GM18508 (cell line): Measurements from ENCODE around the gene POU3F3.

Experiments
- ATAC-seq: cut with Tn5 transposase; IDR thresholded peaks from one replicate; pipeline ENCODE4 v1.9.1; 2021; ENCODE audit warnings: moderate number of reproducible peaks; ENCODE audit not compliant: insufficient read depth, unreplicated experiment

Gene POU3F3

DNA sequence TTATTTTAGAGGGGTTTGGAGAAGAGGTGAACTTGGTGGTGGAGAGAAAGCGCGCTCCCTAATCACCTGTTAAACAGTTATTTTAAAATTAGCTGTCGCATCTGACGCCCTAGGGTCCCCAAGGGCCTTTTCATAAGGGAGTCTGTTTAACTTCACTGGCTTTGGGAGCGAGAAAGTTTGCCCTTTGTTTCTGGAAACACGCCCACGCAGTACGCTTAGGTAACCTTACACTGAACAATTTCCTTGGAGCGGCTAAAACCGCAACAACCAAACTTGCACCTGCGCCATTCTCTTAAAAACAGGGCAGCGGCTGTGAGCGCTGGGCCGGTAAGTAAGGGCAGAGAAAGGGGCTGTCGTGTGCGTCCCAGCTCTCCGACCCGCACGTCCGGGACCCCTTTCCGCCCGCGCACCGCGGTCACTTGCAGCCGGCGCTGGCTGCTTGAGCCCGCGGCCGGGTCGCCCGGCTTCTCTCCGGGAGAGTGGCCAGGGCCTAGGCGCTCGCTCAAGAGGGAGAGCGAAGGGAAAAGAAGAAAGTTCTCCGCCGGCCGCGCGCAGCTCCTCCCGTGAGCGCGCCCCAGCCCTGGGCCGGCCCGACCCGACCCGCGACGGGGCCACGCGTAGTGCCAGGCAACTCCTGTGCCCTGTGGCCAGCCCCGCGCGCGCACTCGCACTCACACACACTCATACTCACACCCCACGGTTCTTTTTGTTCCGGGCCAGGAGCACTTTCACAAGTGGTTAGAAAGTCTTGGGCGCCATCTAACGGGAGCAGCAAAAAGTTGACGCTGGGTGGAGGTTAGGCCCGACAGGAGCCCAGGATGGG is 19.2 kb downstream of the POU3F3 start:
- peak; percentile 82 for ATAC-seq

DNA sequence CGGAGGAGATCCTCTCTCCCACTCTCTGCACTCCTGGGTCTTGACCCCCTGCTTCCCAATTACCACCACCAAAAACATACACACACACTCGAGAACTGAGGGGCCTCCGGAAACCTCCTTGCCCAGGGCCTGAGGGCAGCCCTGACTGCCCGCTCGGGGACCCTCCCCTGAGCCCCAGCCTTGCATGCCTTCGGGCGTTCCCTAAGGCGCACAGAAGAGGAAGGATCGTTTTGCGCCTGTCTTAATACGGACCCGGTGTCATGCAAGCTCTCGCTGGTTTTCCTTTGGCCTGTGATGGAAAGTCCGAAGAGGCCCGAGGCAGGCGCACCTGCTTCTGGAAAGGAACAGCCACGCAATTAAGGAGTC is 19.8 kb downstream of the POU3F3 start:
- no peak for ATAC-seq

DNA sequence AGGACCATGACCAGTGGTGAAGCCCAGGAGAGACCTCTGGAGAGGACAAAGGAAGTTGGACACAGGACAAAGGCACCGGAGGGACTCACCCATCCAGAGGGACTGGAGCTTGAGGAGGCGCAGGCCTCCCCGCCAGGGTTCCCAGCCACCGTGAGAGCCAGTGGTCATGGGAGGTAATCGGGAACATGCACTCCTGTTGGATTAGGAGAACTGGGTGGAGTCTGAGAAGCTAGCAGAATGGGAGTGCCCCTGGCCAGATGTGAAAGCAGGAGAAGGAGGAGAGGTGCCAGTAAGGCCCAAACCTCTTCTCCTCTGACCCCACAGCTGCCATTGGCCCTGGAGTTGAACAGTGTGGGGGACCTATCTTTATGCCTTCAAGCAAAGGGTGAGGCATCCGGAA is 20.3 kb downstream of the POU3F3 start:
- ATAC-seq: no peak

GRCh38 chr2:104875262-104875661 is 21.3 kb downstream of the POU3F3 start:
- ATAC-seq: no peak

DNA sequence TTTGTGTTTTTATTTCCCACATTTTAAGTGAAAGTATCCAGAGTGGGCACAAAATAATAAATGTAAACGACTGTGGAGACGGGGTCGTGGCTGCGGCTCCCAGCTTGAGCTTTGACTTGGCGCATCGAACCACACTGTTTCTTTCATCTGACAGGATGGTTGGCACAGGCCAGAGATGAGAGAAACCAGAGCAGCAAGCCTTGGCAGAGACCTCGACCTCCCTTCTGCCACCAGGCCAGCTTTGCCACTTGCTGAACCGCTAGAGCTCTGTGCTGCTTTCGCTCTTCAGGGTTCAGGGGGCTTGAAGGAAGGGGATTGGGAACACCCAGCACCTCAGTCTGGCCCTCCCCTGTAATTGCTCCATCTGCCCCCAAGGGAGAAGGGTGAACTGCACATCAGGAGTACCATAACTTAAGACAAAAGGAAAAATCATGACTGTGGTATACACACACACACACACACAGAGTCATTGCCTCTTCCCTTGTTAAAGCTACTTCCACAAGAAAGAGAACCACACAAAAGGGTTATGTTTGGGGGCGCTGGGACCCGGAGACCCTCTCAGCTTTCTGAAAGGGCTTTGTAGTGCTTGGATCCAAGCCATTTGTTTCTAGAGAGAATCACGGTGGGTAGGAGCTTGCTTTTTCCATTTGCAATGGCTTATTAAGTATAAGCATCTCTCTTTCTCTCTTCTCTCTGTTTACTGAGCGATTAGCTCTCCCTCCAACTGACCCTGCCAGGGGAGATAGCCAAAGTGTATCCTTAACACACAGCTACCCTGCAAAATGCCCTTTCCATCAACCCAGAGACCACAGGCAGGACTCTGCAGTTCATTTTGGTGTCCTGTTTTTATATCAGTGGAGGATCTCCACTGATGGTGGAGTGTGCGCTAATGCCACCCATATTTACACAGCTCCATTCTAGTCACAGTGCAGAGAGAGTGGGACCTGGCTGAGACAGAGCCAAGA is 23.0 kb downstream of the POU3F3 start:
- ATAC-seq: no peak

DNA sequence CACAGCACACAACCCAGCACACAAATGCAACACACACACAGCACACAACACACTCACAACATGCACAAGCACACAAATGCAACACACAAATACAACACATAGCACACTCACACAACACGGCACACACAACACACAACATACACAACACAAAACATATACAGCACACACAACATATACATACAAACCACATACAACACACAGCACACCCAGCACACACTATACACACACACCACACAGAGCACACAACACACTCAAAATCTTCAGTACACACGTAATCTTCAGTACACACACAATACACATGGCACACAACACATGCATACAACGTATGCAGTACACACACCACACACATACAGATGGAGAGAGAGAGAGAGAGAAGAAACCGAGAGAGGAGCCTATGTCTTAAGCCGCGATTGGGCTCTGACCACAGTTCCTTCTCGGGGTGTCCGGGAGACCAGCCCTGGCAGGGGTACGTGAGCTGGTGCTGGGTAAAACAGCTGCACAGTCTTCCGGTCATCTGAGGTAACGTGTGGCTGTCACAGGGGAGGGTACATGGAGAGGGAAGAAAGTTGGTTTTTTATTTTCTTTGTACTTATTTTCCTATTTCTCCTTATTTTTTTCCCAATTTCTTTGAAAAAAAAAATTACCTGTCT is 25.1 kb downstream of the POU3F3 start:
- no peak for ATAC-seq

GRCh38 chr2:104880076-104880475 is 26.2 kb downstream of the POU3F3 start:
- no peak for ATAC-seq

DNA sequence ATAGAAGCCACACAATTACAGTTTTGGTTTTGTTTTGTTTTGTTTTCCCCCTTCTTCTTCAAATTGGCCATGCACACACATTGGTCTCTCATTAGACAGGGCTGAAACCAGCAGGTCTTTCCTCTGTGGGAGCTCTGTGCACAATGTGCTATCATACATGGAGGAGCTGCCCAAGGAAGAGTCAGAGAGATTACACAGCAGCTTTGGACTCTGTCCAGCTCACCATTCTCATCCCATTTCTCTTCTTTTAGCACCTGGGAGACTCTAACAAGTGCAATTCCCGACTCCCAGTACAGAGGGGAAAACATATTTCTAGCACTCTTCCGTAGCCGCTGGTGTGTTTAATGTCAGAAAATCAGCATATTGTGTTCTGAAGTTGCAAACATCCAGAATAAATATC is 29.4 kb downstream of the POU3F3 start:
- no peak for ATAC-seq

GRCh38 chr2:104885119-104885782 is 31.3 kb downstream of the POU3F3 start:
- no peak for ATAC-seq

- no peak for ATAC-seq
Measured at GRCh38 chr2:104887676-104888075, 33.8 kb downstream of the POU3F3 start.

GRCh38 chr2:104888489-104889258 is 34.8 kb downstream of the POU3F3 start:
- ATAC-seq: no peak

DNA sequence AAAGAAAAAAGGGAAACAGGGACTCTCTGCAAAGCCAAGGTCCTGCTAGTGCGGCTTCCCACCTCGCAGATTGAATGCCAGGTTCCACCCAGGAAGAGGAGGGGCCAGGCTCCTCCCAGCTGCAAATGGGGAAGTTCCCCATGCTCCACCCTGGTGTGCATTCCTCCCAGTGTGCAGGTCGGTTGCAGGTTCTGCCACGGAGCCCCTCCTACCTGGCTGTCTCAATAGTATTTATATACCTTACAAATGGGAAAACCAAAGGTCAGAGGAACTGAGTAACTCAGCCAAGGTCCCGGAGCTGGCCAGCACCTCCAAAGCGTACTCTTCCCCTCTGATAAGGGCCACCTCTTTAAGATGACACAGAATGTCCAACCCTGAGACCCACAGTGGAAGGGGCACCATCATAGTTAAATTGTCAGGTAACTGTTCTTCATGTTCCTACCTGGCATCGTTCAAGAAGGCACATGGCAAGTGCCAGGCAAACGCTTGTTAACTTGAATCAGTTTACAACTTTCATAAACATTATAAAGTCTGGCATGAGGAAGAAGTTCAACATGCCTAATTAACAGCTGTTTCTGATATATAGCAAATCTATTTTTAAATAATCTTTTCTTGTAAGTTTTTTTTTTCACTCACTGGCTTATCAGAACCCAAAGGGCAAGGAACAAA is 35.5 kb downstream of the POU3F3 start:
- ATAC-seq: no peak

DNA sequence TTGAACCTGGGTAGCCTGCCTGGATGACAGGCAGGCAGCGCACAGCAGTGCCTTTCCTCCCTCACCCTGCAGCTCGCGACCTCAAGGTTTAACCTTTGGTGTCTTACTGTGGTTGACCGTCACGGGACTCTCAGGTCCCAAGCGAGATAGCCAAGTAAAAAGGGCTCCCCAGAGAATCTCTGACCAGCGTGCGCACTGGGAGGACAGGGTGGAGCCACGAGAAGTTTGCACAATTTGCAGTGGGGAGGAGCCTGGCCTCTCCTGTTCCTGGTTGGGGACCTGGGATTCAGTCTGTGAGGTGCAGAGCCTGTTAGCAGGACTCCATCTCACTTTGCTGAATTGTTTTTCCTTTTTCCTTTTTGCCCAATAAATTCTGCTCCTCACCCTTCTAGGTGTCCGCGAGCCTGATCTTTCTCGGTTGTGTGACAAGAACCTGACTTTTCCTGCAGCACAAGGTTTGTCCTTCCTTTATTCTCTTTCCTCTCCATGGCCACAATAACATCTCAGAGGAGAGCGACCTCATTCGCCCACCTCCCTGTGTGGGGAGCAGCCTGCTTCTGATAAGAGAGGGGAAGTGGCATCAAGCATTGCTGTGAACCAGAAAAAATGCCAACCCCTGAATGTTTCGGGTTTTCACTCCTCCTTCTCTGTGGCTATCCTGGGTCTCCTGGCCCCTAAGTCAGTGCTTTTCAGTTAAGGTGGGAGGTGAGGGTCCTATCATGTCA is 36.2 kb downstream of the POU3F3 start:
- no peak for ATAC-seq

- ATAC-seq: no peak
Measured at GRCh38 chr2:104890685-104891069, 36.8 kb downstream of the POU3F3 start.

DNA sequence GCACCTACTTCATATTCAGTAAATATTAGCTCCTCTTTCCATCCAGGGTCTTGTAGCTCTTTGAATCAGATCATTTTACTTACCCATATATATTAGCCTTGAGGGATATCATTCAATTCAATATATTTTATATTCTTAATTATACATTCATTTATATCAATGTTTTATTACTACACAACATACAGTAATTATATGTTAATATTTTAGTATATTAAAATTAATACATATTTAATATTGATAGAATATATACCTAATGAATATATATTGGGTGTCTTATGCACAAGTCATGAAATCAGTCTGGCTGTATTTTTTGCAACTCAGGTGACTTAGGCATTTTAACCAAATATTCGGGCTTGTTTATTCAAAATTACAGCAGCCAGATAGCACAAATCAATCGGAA is 37.2 kb downstream of the POU3F3 start:
- no peak for ATAC-seq

DNA sequence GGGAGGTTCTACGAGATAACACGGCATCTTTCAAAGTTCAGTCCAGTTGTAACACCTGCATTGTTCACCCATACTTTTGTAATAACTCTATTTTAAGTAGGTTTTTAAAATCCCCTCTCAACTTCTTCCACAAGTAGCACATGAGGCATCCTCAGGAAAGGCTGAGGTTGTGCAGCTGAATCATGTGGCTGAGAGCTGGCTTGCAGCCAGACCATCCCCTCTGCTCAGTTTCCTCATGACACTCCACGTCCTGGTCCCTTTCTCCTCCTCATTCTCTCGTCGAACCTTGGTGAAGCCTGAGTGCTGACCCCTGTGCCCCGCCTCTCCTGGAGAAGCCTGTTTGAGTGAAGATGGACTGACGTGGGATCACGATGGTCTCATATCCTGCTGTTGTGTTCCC is 42.5 kb downstream of the POU3F3 start:
- no peak for ATAC-seq

GRCh38 chr2:104897515-104898184 is 43.7 kb downstream of the POU3F3 start:
- no peak for ATAC-seq

DNA sequence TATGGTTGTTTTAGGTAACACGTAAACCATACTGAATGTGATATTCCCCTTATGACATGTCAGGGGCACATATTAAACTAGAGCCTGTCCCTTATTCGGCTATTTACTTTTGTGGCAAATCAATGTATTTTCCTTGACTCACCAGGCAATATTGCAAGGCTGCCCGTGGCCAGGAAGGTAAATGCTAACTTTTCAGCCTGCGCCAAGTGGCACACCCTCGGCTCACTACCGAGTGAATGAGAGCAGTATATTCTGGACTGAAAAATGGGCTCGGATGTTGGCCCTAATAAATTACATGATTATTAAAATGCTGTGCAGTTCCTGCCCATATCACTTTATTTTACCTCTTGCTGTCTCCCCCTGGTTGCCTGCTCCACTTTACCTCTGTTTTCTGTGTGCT is 46.7 kb downstream of the POU3F3 start:
- ATAC-seq: no peak
